HG02623 (cell line): ENCODE measurements around the gene VAT1L.

Experiments used
- ATAC-seq: cut with Tn5 transposase; IDR thresholded peaks from one replicate; pipeline ENCODE4 v1.9.1; 2021; ENCODE audit warnings: moderate library complexity; ENCODE audit not compliant: unreplicated experiment

Gene VAT1L

DNA sequence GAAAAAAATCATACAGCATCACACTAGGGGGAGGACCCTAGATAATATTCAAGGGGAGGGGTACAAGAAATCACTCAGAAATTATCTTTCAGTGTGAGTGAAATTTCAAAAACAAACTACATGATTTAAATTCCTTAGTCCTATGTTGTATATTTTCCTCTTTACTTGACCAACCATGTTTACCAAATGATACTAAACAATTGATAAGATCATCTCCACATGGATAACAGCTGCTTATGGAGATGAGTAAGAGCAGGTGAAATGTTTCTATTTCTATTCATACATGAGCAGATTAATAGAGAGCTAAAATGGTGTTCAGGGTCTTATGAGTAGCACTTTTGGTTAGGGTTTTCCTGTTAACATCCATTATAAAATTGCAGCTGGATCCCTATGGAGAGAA is 7.3 kb upstream of the VAT1L start:
- no peak for ATAC-seq

DNA sequence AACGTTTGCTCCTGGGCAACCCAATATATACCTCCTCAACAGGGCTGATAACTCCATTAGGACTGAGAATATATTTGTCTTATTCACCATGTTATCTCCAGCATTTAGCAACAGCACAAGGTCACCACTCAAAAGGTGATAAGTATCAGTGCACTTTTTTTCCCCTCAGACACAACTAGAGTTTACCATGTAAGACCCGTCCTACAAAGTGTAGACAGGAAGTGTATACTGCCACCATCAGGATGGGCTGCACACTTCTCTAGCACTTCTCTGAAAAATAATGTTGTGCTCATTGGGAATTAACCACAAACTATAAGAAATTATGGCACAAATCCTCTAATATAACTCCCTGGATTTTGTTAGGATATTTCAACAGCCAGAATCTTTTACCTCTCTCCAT is 5.7 kb upstream of the VAT1L start:
- no peak for ATAC-seq

DNA sequence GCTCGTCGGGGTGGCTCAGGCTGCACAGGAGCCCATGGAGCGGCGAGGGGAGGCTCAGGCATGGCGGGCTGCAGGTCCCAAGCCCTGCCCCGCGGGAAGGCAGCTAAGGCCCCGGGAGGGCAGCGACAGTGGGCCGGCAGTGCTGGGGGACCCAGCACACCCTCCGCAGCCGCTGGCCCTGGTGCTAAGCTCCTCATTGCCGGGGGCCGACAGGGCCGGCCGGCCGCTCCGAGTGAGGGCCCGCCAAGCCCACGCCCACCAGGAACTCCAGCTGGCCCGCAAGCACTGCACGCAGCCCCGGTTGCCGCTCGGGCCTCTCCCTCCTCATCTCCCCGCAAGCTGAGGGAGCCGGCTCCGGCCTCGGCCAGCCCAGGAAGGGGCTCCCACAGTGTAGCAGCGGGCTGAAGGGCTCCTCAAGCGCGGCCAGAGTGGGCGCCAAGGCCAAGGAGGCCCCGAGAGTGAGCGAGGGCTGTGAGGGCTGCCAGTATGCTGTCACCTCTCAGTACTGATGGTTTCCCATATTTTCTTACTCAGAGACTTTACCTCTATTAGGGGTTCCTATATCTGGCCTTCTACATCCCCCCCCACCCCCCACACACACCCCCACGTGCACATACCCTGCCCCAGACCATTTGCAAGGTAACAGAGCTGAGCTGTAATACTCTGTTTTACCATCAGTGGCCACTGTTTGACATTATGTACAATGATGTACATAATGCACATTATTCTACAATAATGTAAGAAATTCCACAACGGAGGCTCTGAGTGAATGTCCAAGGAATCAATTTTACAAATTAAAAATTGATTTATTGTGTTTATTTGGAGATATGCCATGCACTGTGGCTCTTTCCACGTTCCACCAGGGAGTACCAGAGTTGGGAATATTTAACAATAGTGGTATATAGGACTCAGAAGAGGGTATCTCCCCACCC is 3.7 kb upstream of the VAT1L start:
- ATAC-seq, result no peak

DNA sequence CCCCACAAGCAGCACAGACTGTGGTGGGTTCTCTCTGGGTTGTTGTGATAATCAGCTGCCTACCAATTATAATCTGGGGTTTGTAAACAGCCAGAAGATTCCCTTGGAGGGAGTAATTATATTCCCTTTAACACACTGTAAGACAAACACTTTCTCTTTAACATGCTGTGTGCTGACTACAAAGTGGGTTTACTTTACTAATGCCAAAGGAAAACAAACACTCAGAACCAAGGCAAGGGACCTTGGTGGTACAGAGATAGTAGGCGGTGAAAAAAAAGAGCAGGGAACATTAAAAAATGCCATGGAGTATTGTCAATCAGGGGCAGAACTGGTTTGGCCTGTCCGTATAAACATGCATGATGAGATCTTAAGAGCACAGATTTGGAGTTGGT is 3.0 kb upstream of the VAT1L start:
- ATAC-seq, result no peak

DNA sequence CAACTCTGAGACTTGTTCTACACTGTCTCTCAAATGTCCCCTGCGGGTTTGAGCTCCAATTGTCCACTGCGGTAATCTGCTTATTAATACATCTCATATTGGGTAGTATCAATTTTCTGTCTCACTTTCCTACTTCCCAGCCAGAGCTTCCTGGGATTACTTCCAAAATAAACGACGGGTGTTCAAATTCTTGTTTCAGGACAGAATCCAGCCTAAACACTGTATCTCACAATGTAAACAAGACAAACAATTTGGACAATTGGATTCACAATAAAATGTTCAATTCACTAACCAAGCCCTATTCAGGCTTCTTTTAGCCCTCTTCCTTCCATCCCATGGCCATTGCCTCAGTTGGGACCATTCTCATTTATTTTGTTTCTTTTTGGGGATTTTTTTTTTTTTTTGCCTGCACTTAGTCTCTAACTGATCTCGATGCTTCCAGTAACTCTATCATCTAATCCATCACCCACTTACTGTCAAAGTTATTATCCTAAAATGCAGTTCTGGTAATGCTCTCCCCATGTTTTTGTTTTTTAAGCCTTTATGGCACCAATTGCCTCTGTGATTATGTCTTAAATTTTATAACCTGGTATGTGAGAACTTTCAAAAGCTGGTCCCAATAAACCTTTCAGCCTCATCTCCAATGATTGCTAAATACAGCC is 2.0 kb upstream of the VAT1L start:
- ATAC-seq, result no peak

DNA sequence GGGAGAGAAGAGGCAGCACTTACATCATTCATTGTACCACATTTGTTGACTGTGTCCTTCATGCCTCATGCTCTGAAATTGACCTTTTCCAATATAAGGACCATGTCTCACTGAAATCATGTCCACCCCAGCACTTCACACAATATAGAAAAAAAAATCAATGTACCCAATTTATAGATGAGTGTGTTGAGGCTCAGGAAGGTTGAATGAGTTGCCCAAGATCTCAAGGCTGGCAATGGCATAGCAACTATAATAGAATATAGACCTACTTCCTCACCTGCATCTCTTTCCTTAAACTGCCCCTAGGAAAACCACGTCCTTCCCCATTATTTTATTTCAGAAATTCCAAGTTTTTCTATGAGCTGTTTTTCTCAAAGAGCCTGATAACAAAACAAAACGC is 912 bp upstream of the VAT1L start:
- no peak for ATAC-seq

DNA sequence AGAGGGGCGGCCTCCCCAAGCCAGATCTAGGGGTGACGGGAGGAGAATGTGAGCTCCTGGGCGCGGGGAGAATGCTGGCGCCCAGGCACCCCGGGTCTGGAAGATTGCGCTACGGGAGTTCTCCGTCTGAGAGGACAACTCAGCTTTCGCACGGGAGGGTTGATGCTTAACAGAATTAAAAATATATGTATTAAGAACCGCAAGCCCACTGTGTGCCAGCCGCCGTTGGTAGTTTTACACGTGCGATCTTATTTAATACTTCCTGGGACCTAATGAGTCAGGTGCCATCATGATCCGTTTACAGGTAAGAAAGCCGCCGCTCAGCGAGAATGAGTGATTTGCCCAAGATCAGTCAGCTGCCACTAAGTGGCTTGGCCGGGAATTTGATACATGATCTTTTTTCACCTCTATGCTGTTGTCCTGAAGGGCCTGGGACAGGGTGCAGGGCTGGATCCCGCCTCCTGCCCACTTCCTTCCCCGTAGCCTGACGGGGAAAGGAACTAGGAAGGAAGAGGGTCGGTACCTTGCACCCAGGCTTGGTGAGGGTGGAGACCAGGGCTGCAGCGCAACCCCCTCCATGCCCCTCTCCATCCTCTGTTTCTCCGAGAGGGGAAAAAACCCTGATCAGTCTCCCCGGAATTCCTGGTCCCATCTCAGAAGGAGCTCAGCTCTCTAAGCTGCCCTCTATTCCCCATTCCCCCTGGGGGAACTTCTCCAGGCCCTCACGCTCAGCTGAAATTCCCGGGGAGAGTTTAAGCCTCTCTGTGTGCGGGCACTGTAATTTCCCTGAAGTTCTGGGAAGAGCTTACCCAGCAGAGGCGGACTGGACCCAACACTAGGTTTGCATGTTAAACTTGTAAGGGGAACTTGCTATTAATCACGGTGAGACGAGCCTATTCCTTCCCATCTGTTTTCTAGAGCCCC is 983 bp downstream of the VAT1L start:
- ATAC-seq, result no peak

DNA sequence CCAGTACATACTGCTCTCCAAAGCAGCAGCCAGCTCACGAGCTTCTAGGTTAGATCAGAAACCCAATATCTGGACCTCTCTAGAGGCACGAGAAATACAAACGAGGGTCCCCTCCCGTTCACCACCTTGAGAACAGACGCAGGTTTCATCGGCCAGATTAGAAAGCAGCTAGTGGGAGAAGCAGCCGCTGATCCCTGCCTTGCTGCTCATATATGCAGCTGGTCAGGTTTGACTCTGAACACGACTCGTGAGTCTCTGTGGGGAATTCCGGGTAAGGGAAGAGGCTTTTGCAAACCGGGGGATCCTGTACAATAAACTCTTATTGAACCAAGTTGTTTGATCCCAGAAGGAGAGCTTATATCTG is 1.6 kb downstream of the VAT1L start:
- ATAC-seq, result no peak

DNA sequence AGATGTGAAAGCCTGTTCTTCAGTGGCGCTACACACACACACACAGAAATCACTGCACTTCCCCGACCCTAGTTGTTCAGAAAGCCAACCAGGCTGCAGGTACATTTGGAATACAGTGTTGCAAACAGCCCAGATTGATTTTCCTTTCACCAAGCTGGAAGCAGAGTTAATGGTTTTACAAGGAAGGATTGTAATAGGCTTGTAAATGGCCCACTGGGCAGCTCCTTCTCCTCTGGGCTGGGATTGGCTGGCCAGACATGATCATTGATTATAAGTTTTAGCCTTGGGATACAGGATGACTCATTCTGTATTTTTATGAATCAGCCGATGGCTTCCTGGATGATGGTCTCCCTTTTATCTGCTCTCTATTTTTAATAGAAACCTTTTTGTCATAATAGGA is 2.5 kb downstream of the VAT1L start:
- no peak for ATAC-seq

DNA sequence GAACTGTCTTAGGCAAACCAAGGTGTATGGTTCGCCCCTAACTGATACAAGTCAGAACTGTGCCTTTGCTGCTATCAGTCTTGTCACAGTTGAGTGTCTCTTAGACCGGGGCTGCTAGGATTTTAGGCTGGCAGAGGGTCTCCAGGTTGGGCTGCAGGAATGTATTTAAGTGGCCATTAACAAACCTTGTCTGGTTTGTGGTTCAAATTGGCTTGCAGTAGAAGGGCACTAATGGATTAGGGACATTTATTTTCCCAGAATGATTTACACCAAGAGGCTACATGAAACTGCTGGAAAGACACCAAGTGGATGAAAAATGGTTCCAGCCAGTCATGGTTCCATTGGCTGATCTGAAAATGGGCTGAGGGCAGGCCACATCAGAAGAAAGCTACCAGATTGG is 5.1 kb downstream of the VAT1L start:
- no peak for ATAC-seq

DNA sequence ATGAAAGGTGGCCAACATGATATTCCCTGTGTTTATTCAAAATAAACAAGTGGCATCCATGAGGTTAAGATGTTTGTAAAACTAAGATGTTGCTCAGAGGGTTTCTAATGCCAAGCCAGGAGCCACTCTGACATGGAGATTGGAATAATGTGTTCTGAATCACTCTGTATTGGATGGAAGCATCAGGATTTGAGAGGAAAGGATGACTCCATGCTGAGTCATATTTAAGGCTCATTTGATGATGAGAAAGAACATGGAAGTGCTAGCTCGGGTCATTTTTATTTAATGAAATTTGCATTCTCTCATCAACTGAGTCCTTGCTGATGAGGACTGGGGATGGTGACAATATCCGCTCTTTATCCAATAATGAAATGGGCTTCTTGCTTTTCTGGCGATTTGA is 6.2 kb downstream of the VAT1L start:
- ATAC-seq, result no peak

DNA sequence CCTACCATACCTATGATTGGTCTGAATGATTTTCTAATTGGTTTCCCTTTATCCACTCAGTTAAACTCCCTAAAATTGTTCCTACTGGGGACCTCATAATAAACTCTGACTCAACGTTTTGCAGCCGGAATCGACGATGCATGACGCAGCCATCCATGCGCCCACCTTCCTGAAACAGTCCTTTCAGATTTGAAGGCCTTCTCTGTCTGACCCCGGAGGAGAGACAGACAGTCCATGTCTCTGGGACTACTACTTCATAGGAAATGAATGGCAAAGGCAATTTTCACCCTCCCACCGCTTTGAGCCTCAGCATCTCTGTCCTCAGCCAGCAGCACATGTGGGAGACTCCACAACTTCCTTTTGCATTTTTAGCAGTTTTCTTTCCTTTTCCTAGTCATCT is 13.5 kb downstream of the VAT1L start:
- no peak for ATAC-seq

DNA sequence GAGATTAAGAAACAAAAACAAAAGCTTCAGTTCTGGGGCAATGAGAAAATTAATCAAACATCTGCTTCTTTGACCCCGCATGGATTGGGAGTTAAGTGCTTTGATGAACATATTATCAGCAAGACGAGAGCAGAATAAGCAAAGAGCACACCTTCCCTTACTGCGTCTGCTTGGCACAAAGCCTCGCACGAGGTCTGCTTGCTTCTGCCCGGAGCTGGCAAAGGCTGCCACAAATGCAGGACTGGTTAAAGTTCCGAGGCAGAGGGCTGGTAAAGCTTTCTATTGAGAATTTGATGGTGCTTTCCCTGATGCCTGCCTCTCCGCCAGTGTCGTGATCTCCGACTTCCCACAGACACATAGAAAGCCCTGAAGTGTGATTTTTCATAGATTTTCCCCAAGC is 17.0 kb downstream of the VAT1L start:
- no peak for ATAC-seq

DNA sequence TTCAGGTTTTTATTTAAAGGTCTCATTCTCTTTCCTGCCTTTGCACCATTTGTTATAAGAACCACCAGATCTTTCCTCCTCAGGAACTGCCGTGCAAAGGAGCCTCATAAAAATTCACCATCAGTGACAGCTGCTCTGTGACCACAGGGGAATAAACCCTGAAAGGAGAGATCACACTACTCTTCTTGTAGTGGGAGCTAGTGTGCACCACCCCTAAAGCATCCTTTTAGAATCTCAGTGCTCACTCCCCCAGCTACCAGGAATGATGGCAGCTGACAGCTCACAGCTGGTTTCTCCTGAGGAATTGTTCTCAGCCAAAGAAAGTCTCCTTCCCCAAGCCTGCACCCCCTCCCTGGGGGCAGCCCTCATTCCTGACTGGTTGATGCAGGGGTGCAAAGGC is 18.7 kb downstream of the VAT1L start:
- ATAC-seq, result no peak

DNA sequence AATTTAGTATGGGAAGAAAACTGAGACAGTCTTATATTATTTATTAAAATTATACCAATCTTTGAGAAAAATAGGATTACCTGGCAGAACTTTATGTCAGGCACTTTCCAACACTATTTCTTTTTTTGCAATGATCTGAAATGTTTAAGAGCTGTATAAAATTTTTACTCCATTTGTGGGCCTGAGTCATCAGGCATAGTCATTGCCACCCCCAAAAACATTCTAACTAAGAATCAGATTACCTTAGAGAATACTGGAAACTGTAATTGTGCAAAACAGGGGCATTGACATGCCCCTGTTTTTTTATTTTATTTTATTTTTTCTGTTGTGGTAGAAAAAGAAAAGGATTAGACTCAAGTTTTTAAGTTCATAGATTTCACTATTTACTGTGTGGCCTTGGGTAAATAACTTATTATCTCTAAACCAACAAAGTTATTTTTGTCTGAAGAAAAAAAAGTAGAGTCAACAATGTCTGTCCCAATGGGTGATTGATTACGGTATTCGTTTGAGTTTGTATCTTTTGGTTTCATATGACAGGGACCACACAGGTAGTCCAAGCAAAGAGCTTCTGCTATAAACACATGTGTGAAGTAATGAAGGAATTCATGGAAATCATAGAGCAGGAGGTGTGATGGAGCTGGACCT is 24.6 kb downstream of the VAT1L start:
- no peak for ATAC-seq

DNA sequence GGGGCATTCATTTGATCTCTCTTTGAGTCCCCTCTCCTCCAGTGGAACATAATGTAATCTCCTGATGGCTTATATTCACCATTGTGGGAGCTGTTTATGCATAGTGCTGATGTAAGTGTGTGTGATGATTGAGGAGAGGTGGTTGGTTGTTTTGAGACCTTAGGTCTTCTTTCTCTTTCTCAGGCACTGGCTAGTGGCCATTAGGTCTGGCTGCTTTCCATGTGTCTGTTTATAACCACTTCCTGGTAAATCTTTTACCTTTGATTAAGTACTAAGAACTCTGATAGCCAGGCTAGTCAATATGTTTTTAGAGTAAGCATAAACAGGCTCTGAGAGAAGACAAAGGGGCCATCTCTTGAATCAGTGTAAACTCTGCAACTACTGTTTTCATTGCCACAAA is 27.9 kb downstream of the VAT1L start:
- ATAC-seq, result no peak

DNA sequence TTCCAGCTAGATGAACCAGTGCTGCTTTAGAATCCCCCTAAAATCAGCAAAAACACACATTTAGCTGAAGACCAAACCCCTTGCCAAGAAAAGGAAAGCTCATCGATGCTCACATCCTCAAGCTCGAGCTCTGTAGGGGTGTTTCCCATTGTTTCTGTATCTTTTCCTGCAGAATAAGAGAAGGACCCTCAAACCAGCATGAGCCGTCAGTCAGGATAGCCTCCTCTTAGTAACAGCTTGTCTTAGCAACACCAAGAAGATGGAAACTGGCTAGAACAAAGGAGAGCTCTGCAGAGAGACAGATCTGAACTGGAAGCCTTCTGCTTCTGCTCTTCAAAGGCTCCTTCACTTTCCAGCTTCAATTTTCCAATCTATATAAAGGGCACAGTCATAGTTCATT is 32.0 kb downstream of the VAT1L start:
- ATAC-seq, result no peak

DNA sequence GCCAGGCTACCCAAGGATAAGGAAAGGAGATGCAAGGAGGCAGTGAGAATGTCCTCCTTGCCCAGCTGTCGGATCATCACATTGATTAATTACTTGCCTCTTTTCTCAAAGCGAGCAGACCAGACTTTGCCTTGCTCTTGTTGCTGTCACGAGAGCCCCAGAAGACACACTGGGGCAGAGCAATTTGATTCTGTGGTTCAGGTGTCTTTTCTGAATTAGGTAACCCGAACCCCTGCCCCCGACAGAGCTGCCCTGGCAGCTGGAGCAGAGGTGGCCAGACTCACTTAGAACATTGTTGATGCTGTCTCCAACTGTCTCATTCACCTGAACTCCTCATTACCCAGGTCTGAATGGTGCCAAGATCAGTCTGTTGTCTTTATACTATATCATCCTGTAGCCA is 34.3 kb downstream of the VAT1L start:
- no peak for ATAC-seq

DNA sequence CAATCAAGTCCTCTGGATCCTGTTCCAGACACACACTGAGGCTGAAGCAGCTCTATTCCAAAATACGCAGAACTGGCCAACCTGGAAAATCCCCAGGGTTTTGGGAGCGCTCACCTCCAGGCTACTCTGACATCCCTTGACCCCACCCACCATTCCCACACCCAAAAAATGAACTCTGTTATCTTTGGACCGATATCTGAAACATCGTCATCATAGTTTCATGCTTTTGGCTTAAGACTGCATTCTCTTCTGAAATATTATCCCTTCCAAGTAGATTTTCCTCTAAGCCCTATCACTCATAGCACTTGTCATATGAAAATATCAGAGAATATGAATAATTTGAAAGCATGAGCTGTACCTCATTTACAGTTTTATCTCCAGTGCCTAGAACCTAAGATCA is 34.7 kb downstream of the VAT1L start:
- no peak for ATAC-seq

DNA sequence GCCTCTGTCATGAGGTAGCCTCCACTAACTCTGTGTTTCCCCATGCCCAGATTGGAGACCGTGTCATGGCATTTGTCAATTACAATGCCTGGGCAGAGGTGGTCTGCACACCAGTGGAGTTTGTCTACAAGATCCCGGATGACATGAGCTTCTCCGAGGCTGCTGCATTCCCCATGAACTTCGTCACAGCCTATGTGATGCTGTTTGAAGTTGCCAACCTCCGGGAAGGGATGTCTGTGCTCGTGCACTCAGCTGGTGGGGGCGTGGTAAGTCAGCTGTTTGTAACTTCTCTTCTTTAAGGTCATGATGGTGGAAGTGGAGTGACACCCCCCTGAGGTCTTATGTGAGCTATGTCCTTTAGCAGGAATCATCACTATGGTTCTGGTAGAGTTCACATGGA is 36.8 kb downstream of the VAT1L start:
- ATAC-seq, result no peak

DNA sequence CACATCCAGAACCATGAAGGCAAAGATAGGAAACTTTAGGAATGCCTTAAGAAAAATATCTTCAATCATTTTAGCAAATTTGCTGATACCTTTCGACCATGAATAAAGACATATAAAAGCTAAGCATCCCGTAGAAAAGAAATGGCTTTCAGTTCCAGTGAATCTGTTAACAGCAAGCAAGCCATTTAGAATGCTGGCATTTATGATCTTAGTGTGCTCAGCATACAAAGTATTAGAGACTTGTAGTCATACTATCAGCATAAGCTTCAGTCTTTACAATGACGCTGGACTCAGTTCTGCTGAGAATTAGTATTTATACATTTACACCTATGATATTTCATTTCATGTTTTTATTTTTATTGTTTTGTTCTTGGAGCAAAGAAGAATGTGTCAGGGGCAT is 38.7 kb downstream of the VAT1L start:
- ATAC-seq, result no peak
